Testis (tissue), 3 donors: ENCODE data around the gene DSPP. TPM values are rescaled to one million over a fixed set of nuclear protein-coding genes. Genes with fewer than 3 reads are reported as not detected.

Experiments used
- DNase-seq: peaks from one replicate; pipeline ENCODE4 v3.0.0-alpha.2; 2019
- H3K27ac ChIP-seq, 2 donors: fragments of 200-600 bp; sonication (generic); one replicate each; pipeline ENCODE4 v1.5.1; 2019
- H3K27me3 ChIP-seq: fragments of 200-600 bp; sonication (generic); one replicate; pipeline ENCODE4 v1.5.1; 2019
- H3K36me3 ChIP-seq: fragments of 200-600 bp; sonication (generic); one replicate; pipeline ENCODE4 v1.5.1; 2017; ENCODE audit warnings: low read depth; ENCODE audit errors: missing control alignments
- H3K4me1 ChIP-seq: fragments of 200-600 bp; sonication (generic); one replicate; pipeline ENCODE4 v1.5.1; 2019
- H3K4me3 ChIP-seq, 2 donors: fragments of 200-600 bp; sonication (generic); one replicate each; pipeline ENCODE4 v1.5.1; 2017 to 2019
- H3K9me3 ChIP-seq: fragments of 200-600 bp; sonication (generic); one replicate; pipeline ENCODE4 v1.5.1; 2017
- POLR2A ChIP-seq: fragments of 450-650 bp; IDR thresholded peaks from one replicate; pipeline ENCODE4 v1.6.1; 2017; ENCODE audit warnings: antibody characterized with exemption, mild to moderate bottlenecking, moderate library complexity
- WGBS, 2 donors: methylation state at CpG; one replicate each; pipeline ENCODE4 v1.1.5; 2018; 5-methylcytosine and 5-hydroxymethylcytosine counted together
- intact Hi-C: fragments of 100-400 bp; cut with DNase I; formaldehyde crosslinking; loops from one replicate; pipeline ENCODE4 v1.15.1; 2023; ENCODE audit warnings: low total_unique reads
- polyA plus RNA-seq: library from polyadenylated mRNA; stranded (reverse); fragments of 350-450 nt; fragmentation: Illumina TruSeq; extraction: RNeasy Lipid Tissue Mini Kit (QIAGEN cat#74804); gene quantifications from one replicate; pipeline ENCODE4 v1.2.3, GENCODE V29; 2014; ENCODE audit warnings: low read depth, low replicate concordance; ENCODE audit not compliant: insufficient read depth
- total RNA-seq, 2 donors: library from RNA; depleted of rRNA; stranded (reverse); fragments of >200 nt; gene quantifications; one replicate each; pipeline ENCODE4 v1.2.3, GENCODE V29; 2016
- TF ChIP-seq, protein P1 (sequence below), 3 experiments: fragments of 450-650 bp in 2 of 3; fragments of 200-600 bp in 1 of 3; sonication (generic) in 1 of 3; IDR thresholded peaks; one replicate each; pipeline ENCODE4 v1.5.1; 2016 to 2019; ENCODE audit warnings: antibody characterized with exemption in 3 of 3, mild to moderate bottlenecking in 2 of 3, moderate library complexity in 1 of 3

Gene DSPP
- total and polyA plus RNA-seq, 3 donors from 2014 or later = not detected

DNA sequence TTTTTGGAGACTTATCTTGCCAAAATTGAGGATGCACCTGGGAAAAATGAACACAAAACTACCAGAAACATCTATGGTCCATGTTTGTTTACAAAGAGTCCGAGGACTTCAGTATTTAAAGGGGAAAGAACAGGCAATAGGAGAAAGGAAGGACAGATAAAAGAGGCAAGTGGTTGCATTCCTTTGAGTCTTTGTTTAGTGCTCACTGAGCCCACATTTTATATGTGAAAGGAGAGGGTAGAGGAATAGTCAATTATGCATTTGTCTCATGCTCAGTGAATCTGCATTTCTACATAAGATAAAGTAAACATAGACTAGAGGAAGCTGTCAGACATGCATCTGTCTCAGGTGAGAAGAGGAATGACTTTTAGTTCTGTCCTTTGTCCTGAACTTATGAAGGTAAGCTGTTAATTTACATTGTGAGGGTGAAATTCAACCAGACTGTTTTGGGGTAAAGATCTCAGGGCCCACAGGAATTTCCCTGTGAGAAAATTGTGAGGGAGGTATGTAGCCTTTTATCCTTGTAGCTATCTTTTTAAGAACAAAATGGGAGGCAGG, 46.2 kb downstream of the DSPP start:
- 82 to 97% methylated on average over 1 of the region's 1 CpG for WGBS, 2 donors
- no peak overlapping the region for H3K27ac ChIP-seq
- no peak for DNase-seq

DNA sequence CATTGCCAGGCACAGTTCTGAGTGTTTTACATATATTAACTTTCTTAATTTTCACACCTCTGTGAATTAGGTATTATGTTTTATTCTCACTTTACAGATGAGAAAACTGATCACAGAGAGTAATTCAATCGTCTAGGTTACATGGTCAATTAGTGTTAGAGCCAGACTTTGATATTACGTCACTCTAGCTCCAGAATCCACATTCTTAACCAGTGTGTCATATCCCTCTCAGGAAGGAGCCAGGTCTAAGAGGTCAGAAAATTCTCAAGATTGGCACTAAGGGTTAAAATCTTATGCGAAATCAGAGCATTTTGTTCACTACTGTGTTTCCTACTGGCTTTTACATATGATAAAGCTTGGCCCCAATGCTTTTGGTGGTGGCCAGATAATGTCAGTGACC, 49.2 kb downstream of the DSPP start:
- intact Hi-C loops = no loop called here
- H3K4me1 ChIP-seq = no peaks in the 10 kb centered on the region
- H3K9me3 ChIP-seq = no peaks in the 10 kb centered on the region
- DNase-seq = no peak
- no peak overlapping the region for H3K27ac ChIP-seq
- TF ChIP-seq, protein P1, sequence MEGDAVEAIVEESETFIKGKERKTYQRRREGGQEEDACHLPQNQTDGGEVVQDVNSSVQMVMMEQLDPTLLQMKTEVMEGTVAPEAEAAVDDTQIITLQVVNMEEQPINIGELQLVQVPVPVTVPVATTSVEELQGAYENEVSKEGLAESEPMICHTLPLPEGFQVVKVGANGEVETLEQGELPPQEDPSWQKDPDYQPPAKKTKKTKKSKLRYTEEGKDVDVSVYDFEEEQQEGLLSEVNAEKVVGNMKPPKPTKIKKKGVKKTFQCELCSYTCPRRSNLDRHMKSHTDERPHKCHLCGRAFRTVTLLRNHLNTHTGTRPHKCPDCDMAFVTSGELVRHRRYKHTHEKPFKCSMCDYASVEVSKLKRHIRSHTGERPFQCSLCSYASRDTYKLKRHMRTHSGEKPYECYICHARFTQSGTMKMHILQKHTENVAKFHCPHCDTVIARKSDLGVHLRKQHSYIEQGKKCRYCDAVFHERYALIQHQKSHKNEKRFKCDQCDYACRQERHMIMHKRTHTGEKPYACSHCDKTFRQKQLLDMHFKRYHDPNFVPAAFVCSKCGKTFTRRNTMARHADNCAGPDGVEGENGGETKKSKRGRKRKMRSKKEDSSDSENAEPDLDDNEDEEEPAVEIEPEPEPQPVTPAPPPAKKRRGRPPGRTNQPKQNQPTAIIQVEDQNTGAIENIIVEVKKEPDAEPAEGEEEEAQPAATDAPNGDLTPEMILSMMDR (IDR thresholded peaks at IDR 0.05) = no peak
- TF ChIP-seq POLR2A = no peak
- 81 to 85% methylated on average over 3 of the region's 3 CpGs for WGBS, 2 donors
- no peak overlapping the region for H3K4me3 ChIP-seq
- no peaks in the 10 kb centered on the region for H3K36me3 ChIP-seq
- H3K27me3 ChIP-seq = no peaks in the 10 kb centered on the region

More for the DNA sequence above, 46.2 kb downstream of the DSPP start:
- TF ChIP-seq, protein P1 (IDR thresholded peaks at IDR 0.05) = no peak
- no peak for TF ChIP-seq POLR2A
- Histone ChIP-seq H3K36me3 (no peaks in the 10 kb centered on the region), H3K9me3 (no peaks in the 10 kb centered on the region), H3K27me3 (no peaks in the 10 kb centered on the region), H3K4me3 (no peak overlapping the region), H3K4me1 (no peaks in the 10 kb centered on the region)
- intact Hi-C loops = no loop called here

DNA sequence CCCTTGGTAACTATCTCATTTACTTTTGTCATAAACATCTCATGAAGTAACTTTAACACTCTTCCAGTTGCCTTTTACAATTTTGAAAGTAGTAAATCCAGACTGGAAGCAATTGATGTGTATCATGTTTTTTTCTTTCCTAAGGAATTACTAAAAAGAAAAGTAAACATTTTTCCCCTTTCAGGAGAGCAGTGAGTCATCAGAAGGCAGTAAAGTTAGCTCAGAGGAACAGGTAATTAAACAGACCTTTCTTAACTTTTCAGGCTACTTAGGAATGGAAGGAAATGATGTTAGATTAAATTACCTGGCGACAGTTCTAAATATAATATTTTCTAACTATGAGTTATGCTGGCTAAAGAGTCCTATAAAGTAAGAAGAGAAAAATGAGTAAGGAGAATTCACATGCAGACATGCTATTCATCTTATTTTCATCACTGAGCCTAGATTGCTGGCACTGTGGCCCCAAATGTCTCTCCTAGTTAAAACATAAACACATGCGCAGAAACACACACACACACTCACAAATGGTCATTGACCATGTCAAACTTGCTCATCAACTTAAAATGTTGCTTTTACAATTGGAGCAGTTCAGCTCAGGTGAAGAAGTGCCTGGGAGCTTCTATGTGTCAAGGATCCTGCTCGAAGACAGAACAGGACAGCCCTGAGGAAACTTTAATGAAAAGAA, 51.1 kb downstream of the DSPP start:
- TF ChIP-seq POLR2A = no peak
- TF ChIP-seq, protein P1 (IDR thresholded peaks at IDR 0.05) = no peak
- H3K27ac ChIP-seq = no peak overlapping the region
- 88 to 91% methylated on average over 3 of the region's 3 CpGs for WGBS, 2 donors
- no peaks in the 10 kb centered on the region for H3K36me3 ChIP-seq
- no peaks in the 10 kb centered on the region for H3K9me3 ChIP-seq
- H3K27me3 ChIP-seq = no peaks in the 10 kb centered on the region
- H3K4me1 ChIP-seq = no peaks in the 10 kb centered on the region
- intact Hi-C loops = no loop called here
- DNase-seq = no peak
- H3K4me3 ChIP-seq = no peak overlapping the region

DNA sequence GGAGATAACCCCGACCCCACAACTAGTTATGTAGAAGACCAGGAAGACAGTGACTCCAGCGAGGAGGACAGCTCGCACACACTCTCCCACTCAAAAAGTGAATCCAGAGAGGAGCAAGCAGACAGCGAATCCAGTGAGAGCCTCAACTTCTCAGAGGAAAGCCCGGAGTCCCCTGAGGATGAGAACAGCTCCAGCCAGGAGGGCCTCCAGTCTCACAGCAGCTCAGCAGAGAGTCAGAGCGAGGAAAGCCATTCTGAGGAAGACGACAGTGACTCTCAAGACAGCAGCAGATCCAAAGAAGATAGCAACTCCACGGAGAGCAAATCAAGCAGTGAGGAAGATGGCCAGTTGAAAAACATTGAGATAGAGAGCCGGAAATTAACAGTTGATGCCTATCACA, 54.5 kb downstream of the DSPP start:
- no peak for DNase-seq
- Histone ChIP-seq H3K27ac (no peak overlapping the region), H3K4me1 (no peaks in the 10 kb centered on the region), H3K27me3 (no peaks in the 10 kb centered on the region), H3K36me3 (no peaks in the 10 kb centered on the region), H3K9me3 (no peaks in the 10 kb centered on the region), H3K4me3 (no peak overlapping the region)
- TF ChIP-seq, protein P1 (IDR thresholded peaks at IDR 0.05) = no peak
- TF ChIP-seq POLR2A = no peak
- intact Hi-C loops = no loop called here
- WGBS, 2 donors = 76 to 86% methylated on average over 9 of the region's 9 CpGs

Other genes with a start within 250 kb of the DSPP start
- 10 to 100 TPM; 22.7 to 24.2 TPM for gene HSD17B11, start 217.3 kb upstream of the DSPP start, total RNA-seq
- 21.3 TPM for gene HSD17B11, start 217.3 kb upstream of the DSPP start, polyA plus RNA-seq
- 10 to 100 TPM; 28.4 to 38.0 TPM for gene NUDT9, start 186.0 kb upstream of the DSPP start, total RNA-seq
- gene NUDT9, start 186.0 kb upstream of the DSPP start, polyA plus RNA-seq = 45.0 TPM
- 100 to 1,000 TPM; 110 to 138 TPM for gene SPARCL1, start 79.2 kb upstream of the DSPP start, total RNA-seq
- 124 TPM for gene SPARCL1, start 79.2 kb upstream of the DSPP start, polyA plus RNA-seq
- gene DMP1, start 41.8 kb downstream of the DSPP start, total RNA-seq = 1 to 10 TPM in 1 of 2 donors, under 1 TPM in 1; 0.37 to 1.5 TPM
- gene DMP1, start 41.8 kb downstream of the DSPP start, polyA plus RNA-seq = 0.91 TPM
- gene IBSP, start 191.0 kb downstream of the DSPP start, total RNA-seq = not detected
- not detected for gene IBSP, start 191.0 kb downstream of the DSPP start, polyA plus RNA-seq
- gene MEPE, start 224.4 kb downstream of the DSPP start, total RNA-seq = not detected
- gene MEPE, start 224.4 kb downstream of the DSPP start, polyA plus RNA-seq = not detected